NB4 (cell line): ENCODE data around the gene FMN1.
A peak's percentile ranks its signal among the peaks of the same experiment; 100 is the strongest.

Source experiments
- MYC ChIP-seq: IDR thresholded peaks from 2 replicates; pipeline ENCODE4 v1.6.1; 2011; ENCODE audit warnings: low read depth, low read length
- POLR2A ChIP-seq: IDR thresholded peaks from 2 replicates; pipeline ENCODE4 v1.6.1; 2011; ENCODE audit warnings: mild to moderate bottlenecking; ENCODE audit not compliant: insufficient read length; ENCODE audit errors: extremely low read depth
- TF ChIP-seq, protein P1 (sequence below): IDR thresholded peaks from one replicate; pipeline ENCODE4 v1.5.1; 2012; ENCODE audit warnings: low read depth, low read length
- TF ChIP-seq, protein P2 (sequence below): IDR thresholded peaks from 2 replicates; pipeline ENCODE4 v1.6.1; 2011; ENCODE audit warnings: low read depth, low read length

GRCh38 chr15:32908872-32909271, 285.6 kb downstream of the FMN1 start:
- TF ChIP-seq, protein P1, sequence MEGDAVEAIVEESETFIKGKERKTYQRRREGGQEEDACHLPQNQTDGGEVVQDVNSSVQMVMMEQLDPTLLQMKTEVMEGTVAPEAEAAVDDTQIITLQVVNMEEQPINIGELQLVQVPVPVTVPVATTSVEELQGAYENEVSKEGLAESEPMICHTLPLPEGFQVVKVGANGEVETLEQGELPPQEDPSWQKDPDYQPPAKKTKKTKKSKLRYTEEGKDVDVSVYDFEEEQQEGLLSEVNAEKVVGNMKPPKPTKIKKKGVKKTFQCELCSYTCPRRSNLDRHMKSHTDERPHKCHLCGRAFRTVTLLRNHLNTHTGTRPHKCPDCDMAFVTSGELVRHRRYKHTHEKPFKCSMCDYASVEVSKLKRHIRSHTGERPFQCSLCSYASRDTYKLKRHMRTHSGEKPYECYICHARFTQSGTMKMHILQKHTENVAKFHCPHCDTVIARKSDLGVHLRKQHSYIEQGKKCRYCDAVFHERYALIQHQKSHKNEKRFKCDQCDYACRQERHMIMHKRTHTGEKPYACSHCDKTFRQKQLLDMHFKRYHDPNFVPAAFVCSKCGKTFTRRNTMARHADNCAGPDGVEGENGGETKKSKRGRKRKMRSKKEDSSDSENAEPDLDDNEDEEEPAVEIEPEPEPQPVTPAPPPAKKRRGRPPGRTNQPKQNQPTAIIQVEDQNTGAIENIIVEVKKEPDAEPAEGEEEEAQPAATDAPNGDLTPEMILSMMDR: no peak
- TF ChIP-seq POLR2A (no peak), MYC (no peak)
- TF ChIP-seq, protein P2, sequence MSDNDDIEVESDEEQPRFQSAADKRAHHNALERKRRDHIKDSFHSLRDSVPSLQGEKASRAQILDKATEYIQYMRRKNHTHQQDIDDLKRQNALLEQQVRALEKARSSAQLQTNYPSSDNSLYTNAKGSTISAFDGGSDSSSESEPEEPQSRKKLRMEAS: peak; percentile 39
